ENCODE data around the gene SV2B.

SV2B gene

GRCh38 chr15:91133511-91133910 lies 33.5 kb downstream of the SV2B start:
- in situ Hi-C loops (cut with MboI; ENCODE audit: low sequenced_read_pairs), result no loop called here

GRCh38 chr15:91135201-91136130 lies 35.4 kb downstream of the SV2B start:
- in situ Hi-C loops (cut with MboI; ENCODE audit: low sequenced_read_pairs), result no loop called here

- in situ Hi-C loops (cut with MboI; ENCODE audit: low sequenced_read_pairs), result no loop called here
Observed at GRCh38 chr15:91136386-91136923, 36.4 kb downstream of the SV2B start.

- in situ Hi-C loops (cut with MboI; ENCODE audit: low sequenced_read_pairs), result no loop called here
Observed at GRCh38 chr15:91140601-91141000, 40.5 kb downstream of the SV2B start.

- in situ Hi-C loops (cut with MboI; ENCODE audit: low sequenced_read_pairs), result no loop called here
Observed at GRCh38 chr15:91141097-91141496, 41.0 kb downstream of the SV2B start.

- in situ Hi-C loops (cut with MboI; ENCODE audit: low sequenced_read_pairs), result no loop called here
Observed at GRCh38 chr15:91142106-91142744, 42.2 kb downstream of the SV2B start.

- in situ Hi-C loops (cut with MboI; ENCODE audit: low sequenced_read_pairs), result no loop called here
Observed at GRCh38 chr15:91142946-91143345, 42.9 kb downstream of the SV2B start.

- in situ Hi-C loops (cut with MboI; ENCODE audit: low sequenced_read_pairs), result no loop called here
Observed at GRCh38 chr15:91146728-91147127, 46.7 kb downstream of the SV2B start.

GRCh38 chr15:91148243-91148642 lies 48.2 kb downstream of the SV2B start:
- in situ Hi-C loops (cut with MboI; ENCODE audit: low sequenced_read_pairs), result no loop called here

- in situ Hi-C loops (cut with MboI; ENCODE audit: low sequenced_read_pairs), result no loop called here
Observed at GRCh38 chr15:91150502-91151160, 50.6 kb downstream of the SV2B start.

- in situ Hi-C loops (cut with MboI; ENCODE audit: low sequenced_read_pairs), result no loop called here
Observed at GRCh38 chr15:91151781-91152563, 51.9 kb downstream of the SV2B start.

- in situ Hi-C loops (cut with MboI; ENCODE audit: low sequenced_read_pairs), result no loop called here
Observed at GRCh38 chr15:91152896-91153581, 53.0 kb downstream of the SV2B start.

- in situ Hi-C loops (cut with MboI; ENCODE audit: low sequenced_read_pairs), result no loop called here
Observed at GRCh38 chr15:91153954-91154353, 53.9 kb downstream of the SV2B start.

GRCh38 chr15:91156175-91156726 lies 56.2 kb downstream of the SV2B start:
- in situ Hi-C loops (cut with MboI; ENCODE audit: low sequenced_read_pairs), result no loop called here

- in situ Hi-C loops (cut with MboI; ENCODE audit: low sequenced_read_pairs), result no loop called here
Observed at GRCh38 chr15:91158415-91159394, 58.6 kb downstream of the SV2B start.

- in situ Hi-C loops (cut with MboI; ENCODE audit: low sequenced_read_pairs), result no loop called here
Observed at GRCh38 chr15:91165850-91166249, 65.8 kb downstream of the SV2B start.

GRCh38 chr15:91168457-91168856 lies 68.4 kb downstream of the SV2B start:
- in situ Hi-C loops (cut with MboI; ENCODE audit: low sequenced_read_pairs), result no loop called here

- in situ Hi-C loops (cut with MboI; ENCODE audit: low sequenced_read_pairs), result no loop called here
Observed at GRCh38 chr15:91171334-91171733, 71.3 kb downstream of the SV2B start.

GRCh38 chr15:91182101-91182500 lies 82.0 kb downstream of the SV2B start:
- in situ Hi-C loops (cut with MboI; ENCODE audit: low sequenced_read_pairs), result no loop called here
